Activated CD4-positive, alpha-beta T cell treated with anti-CD3 and anti-CD28 coated beads, Interleukin-2, amount 10 ng/mL, durations not matched to agents 7 days and 5 days (primary cell): ENCODE results near the gene TP53BP2. TPM values are rescaled to one million over a fixed set of nuclear protein-coding genes. Genes with fewer than 3 reads are reported as not detected.
"Not testable (repeated sequence)": the region's sequence is repeated elsewhere in the genome, so short reads cannot be mapped to it uniquely, and the experiment has no call there.

ENCODE experiments used
- CTCF ChIA-PET: fragments of 350-600 bp; sonication (Branson Sonifier 250); formaldehyde crosslinking; loops from one replicate; lab custom pipeline; 2021; ENCODE audit warnings: antibody characterized with exemption; lab: Charles Lee
- POLR2A ChIA-PET: fragments of 350-600 bp; sonication (Branson Sonifier 250); formaldehyde crosslinking; loops from one replicate; lab custom pipeline; 2021; ENCODE audit warnings: antibody characterized with exemption; lab: Charles Lee
- DNase-seq: peaks from one replicate; pipeline ENCODE4 v3.0.0-alpha.2; 2020
- H3K27ac Mint-ChIP-seq: one replicate; pipeline ENCODE4 v1.8.0; 2021; ENCODE audit warnings: mild to moderate bottlenecking, moderate library complexity, mixed read lengths
- H3K27me3 Mint-ChIP-seq: one replicate; pipeline ENCODE4 v1.8.0; 2021; ENCODE audit warnings: mixed read lengths
- H3K36me3 Mint-ChIP-seq: one replicate; pipeline ENCODE4 v1.8.0; 2021; ENCODE audit warnings: low read depth, mixed read lengths
- H3K4me1 Mint-ChIP-seq: one replicate; pipeline ENCODE4 v1.8.0; 2021; ENCODE audit warnings: mixed read lengths
- H3K4me3 Mint-ChIP-seq: one replicate; pipeline ENCODE4 v1.8.0; 2021; ENCODE audit warnings: mild to moderate bottlenecking, moderate library complexity, mixed read lengths
- H3K9me3 Mint-ChIP-seq: one replicate; pipeline ENCODE4 v1.8.0; 2021; ENCODE audit warnings: mixed read lengths
- total RNA-seq, 2 experiments: library from RNA; stranded (reverse); gene quantifications; one replicate each; pipeline ENCODE4 v1.2.3, GENCODE V29; 2021

Gene TP53BP2
- total RNA-seq, 2 experiments from 2014 or later, result 33.4 to 36.9 TPM

- ChIA-PET POLR2A (no interaction called here), CTCF (interaction anchor here (1.8 to 5.9 kb wide), 6 partner anchors 10 to 51 kb away, joined by 8 to 43 read pairs (median 17); no protein-coding TSS in a partner anchor)
- no peak overlapping the region for H3K27ac Mint-ChIP-seq
- peaks cover 23% of the 10 kb centered on the region for H3K4me1 Mint-ChIP-seq
- no peaks in the 10 kb centered on the region for H3K9me3 Mint-ChIP-seq
- no peak for DNase-seq
- H3K36me3 Mint-ChIP-seq, result peaks cover 60% of the 10 kb centered on the region
- no peak overlapping the region for H3K4me3 Mint-ChIP-seq
- no peaks in the 10 kb centered on the region for H3K27me3 Mint-ChIP-seq
Observed at GRCh38 chr1:223750730-223751570, 94.8 kb downstream of the TP53BP2 start.

- Mint-ChIP-seq H3K27me3 (no peaks in the 10 kb centered on the region), H3K4me1 (peaks cover 23% of the 10 kb centered on the region), H3K9me3 (no peaks in the 10 kb centered on the region), H3K27ac (peak overlapping the region; percentile 72), H3K4me3 (peak overlapping the region; percentile 49), H3K36me3 (peaks cover 64% of the 10 kb centered on the region)
- peak; percentile 64 for DNase-seq
- POLR2A ChIA-PET, result no interaction called here
- CTCF ChIA-PET, result interaction anchor here (0.5 to 5.9 kb wide), 27 partner anchors 9 to 357 kb away, joined by 3 to 43 read pairs (median 6); partner anchors contain the start of genes CAPN2 and TP53BP2
Observed at GRCh38 chr1:223748773-223749733, 96.7 kb downstream of the TP53BP2 start.

DNA sequence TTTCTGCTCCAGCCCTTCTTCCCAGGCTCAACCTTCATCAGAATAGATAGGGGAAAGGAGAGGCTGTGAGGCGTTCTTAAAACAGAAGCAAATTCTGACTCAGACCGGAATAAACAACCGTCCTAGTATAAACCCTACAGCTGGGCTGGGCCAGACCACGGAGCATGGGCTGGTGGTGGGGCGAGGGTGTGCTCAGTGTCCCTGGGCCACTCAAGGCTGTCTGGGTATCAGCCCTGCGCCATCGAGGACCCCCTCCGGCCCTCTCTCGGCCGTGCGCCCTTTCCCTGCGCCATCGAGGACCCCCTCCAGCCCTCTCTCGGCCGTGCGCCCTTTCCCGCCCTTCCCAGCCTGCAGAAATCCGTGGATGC lies 97.4 kb downstream of the TP53BP2 start:
- Mint-ChIP-seq H3K27me3 (no peaks in the 10 kb centered on the region), H3K27ac (peak overlapping the region; percentile 72), H3K36me3 (peaks cover 60% of the 10 kb centered on the region), H3K9me3 (no peaks in the 10 kb centered on the region), H3K4me1 (peaks cover 23% of the 10 kb centered on the region), H3K4me3 (no peak overlapping the region)
- no peak for DNase-seq
- ChIA-PET POLR2A (no interaction called here), CTCF (interaction anchor here (0.8 to 5.9 kb wide), 18 partner anchors 9 to 358 kb away, joined by 3 to 43 read pairs (median 9); partner anchors contain the start of genes CAPN2 and TP53BP2)

DNA sequence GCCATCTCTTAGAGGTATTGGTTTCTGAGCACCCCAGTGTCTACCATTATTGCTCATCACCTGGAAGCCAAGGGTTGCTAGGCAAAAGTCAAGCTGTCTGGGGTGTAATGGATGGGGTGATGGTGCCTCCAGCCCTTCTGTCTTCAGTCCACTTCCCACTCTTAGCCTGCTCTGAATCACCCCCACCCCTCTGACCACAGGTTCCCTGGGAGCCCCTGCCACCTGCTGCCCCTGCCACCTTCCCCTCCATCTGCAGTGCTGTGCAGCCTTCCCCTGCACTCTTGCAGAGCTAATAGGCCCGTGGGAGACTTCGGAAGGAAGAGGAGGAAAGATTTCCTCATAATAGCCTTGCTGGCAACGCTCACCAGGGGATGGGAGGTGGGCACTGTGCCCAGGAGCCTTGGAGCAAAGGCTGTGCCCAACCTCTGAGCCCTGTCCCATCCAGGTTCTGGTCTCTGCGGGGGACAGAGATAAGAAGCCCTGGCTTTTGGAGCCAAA lies 97.9 kb downstream of the TP53BP2 start:
- Mint-ChIP-seq H3K27ac (peak overlapping the region; percentile 74), H3K9me3 (no peaks in the 10 kb centered on the region), H3K4me3 (no peak overlapping the region), H3K27me3 (no peaks in the 10 kb centered on the region), H3K4me1 (peaks cover 25% of the 10 kb centered on the region), H3K36me3 (peaks cover 60% of the 10 kb centered on the region)
- CTCF ChIA-PET, result interaction anchor here (0.7 to 5.9 kb wide), 11 partner anchors 10 to 97 kb away, joined by 3 to 43 read pairs (median 13); partner anchors contain the start of genes CAPN2 and TP53BP2
- POLR2A ChIA-PET, result no interaction called here
- no peak for DNase-seq

DNA sequence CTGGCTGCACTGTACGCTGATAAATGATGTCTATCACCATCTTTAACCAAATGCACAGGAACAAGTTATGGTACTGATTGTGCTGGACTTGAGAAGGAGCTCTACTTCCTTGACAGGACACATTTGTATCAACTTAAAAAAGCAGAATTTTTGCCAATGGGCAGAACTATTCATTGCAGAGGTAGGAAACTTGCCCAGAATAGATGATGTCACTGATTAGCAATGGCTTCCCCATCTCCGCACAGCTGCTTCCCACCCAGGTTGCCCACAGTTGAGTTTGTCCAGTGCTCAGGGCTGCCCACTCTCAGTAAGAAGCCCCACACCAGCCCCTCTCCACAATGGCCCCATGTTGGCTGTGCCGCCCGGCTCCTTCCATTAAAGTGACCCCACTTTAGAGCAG lies 100.0 kb downstream of the TP53BP2 start:
- peaks cover 50% of the 10 kb centered on the region for H3K36me3 Mint-ChIP-seq
- H3K4me1 Mint-ChIP-seq, result peaks cover 25% of the 10 kb centered on the region
- H3K4me3 Mint-ChIP-seq, result no peak overlapping the region
- ChIA-PET CTCF (interaction anchor here (0.7 to 2.4 kb wide), 10 partner anchors 8 to 612 kb away, joined by 3 to 9 read pairs (median 3); partner anchors contain the start of gene CAPN2), POLR2A (no interaction called here)
- H3K27me3 Mint-ChIP-seq, result no peaks in the 10 kb centered on the region
- H3K9me3 Mint-ChIP-seq, result no peaks in the 10 kb centered on the region
- H3K27ac Mint-ChIP-seq, result no peak overlapping the region
- no peak for DNase-seq

GRCh38 chr1:223742856-223743517 lies 102.8 kb downstream of the TP53BP2 start:
- DNase-seq, result no peak
- peaks cover 49% of the 10 kb centered on the region for H3K36me3 Mint-ChIP-seq
- POLR2A ChIA-PET, result no interaction called here
- no peaks in the 10 kb centered on the region for H3K27me3 Mint-ChIP-seq
- H3K4me1 Mint-ChIP-seq, result peaks cover 16% of the 10 kb centered on the region
- H3K9me3 Mint-ChIP-seq, result no peaks in the 10 kb centered on the region
- no peak overlapping the region for H3K27ac Mint-ChIP-seq
- CTCF ChIA-PET, result interaction anchor here (0.9 to 2.4 kb wide), 2 partner anchors 31 to 38 kb away, joined by 3 to 9 read pairs; partner anchors contain the start of gene CAPN2
- no peak overlapping the region for H3K4me3 Mint-ChIP-seq

DNA sequence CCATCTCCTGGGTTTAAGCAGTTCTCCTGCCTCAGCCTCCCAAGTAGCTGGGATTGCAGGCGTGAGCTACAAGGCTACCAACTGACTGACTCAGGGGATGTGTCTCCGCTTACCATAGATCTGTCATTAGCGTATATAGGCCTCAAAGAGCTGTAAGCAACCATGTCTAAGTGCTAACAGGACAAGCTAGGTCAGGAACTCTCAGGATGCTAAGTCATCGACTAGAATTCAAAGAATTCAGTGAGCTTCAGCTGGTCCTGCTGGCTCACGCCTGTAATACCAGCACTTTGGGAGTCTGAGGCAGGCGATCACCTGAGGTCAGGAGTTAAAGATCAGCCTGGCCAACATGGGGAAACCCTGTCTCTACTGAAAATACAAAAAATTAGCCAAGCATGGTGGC lies 103.9 kb downstream of the TP53BP2 start:
- no peak overlapping the region for H3K4me3 Mint-ChIP-seq
- no peak overlapping the region for H3K27ac Mint-ChIP-seq
- ChIA-PET CTCF (no interaction called here), POLR2A (no interaction called here)
- no peak for DNase-seq
- no peaks in the 10 kb centered on the region for H3K27me3 Mint-ChIP-seq
- no peaks in the 10 kb centered on the region for H3K9me3 Mint-ChIP-seq
- peaks cover 41% of the 10 kb centered on the region for H3K36me3 Mint-ChIP-seq
- peaks cover 8% of the 10 kb centered on the region for H3K4me1 Mint-ChIP-seq

DNA sequence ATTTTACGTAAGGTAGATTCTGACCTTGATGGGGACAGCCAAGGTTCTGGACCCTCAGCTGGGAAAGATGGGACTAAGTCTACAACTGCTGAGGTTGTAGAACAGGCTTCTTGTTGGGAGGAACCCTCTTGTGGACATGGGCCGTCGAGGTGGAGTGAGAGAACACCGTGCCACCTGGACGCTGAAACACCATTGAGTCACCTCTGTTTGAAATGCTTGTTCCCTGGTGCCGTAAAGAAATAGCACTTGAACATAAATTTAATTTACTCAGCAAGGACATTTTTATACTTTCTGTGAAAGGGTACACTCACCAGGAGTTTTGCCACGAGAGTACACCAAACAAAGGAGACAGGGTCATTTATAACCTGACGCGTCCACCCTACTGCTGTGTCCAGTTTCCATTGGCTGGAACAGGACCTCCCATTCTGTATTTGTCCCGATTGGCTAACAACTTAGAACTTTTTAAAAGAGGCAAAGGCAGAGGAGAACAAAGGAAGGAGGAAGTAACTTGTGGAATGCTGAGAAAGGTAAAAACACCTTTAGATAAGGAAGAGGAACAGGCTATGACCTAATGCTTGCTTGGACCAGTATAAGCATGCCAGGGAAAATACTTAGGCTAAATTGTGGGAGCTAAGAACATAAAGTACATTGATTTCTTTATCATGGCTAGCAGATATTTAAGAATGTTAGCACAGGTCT lies 105.6 kb downstream of the TP53BP2 start:
- CTCF ChIA-PET, result interaction anchor here (0.7 kb wide), 1 partner anchor 24 kb away, joined by 3 read pairs; no protein-coding TSS in a partner anchor
- H3K27ac Mint-ChIP-seq, DNase-seq, POLR2A ChIA-PET, H3K9me3 Mint-ChIP-seq, H3K27me3 Mint-ChIP-seq, H3K4me1 Mint-ChIP-seq, H3K4me3 Mint-ChIP-seq: not testable (repeated sequence)
- peaks cover 31% of the 10 kb centered on the region for H3K36me3 Mint-ChIP-seq

GRCh38 chr1:223739366-223740037 lies 106.2 kb downstream of the TP53BP2 start:
- no peaks in the 10 kb centered on the region for H3K27me3 Mint-ChIP-seq
- DNase-seq, result no peak
- POLR2A ChIA-PET, result no interaction called here
- H3K27ac Mint-ChIP-seq, result no peak overlapping the region
- H3K9me3 Mint-ChIP-seq, result no peaks in the 10 kb centered on the region
- H3K36me3 Mint-ChIP-seq, result peaks cover 32% of the 10 kb centered on the region
- peaks cover 13% of the 10 kb centered on the region for H3K4me1 Mint-ChIP-seq
- no peak overlapping the region for H3K4me3 Mint-ChIP-seq
- CTCF ChIA-PET, result interaction anchor here (0.7 to 1.3 kb wide), 2 partner anchors 23 to 38 kb away, joined by 3 read pairs; no protein-coding TSS in a partner anchor

GRCh38 chr1:223738465-223739365 lies 107.0 kb downstream of the TP53BP2 start:
- POLR2A ChIA-PET, result interaction anchor here (0.5 kb wide), 1 partner anchor 360 kb away, joined by 5 read pairs; no protein-coding TSS in a partner anchor
- no peak overlapping the region for H3K27ac Mint-ChIP-seq
- H3K4me1 Mint-ChIP-seq, result peaks cover 18% of the 10 kb centered on the region
- H3K4me3 Mint-ChIP-seq, result no peak overlapping the region
- CTCF ChIA-PET, result interaction anchor here (1.2 to 1.5 kb wide), 3 partner anchors 10 to 40 kb away, joined by 3 to 13 read pairs (median 3); no protein-coding TSS in a partner anchor
- peaks cover 34% of the 10 kb centered on the region for H3K36me3 Mint-ChIP-seq
- H3K27me3 Mint-ChIP-seq, result no peaks in the 10 kb centered on the region
- no peaks in the 10 kb centered on the region for H3K9me3 Mint-ChIP-seq
- no peak for DNase-seq
